Measurements from ENCODE around the gene ATP6V0D1. TPM values are rescaled to one million over a fixed set of nuclear protein-coding genes. Genes with fewer than 3 reads are reported as not detected.

Gene ATP6V0D1
- polyA plus RNA-seq, 1 donor from 2014 or later, result 188 TPM

GRCh38 chr16:67504031-67505021 is 23.4 kb upstream of the ATP6V0D1 start:
- Histone ChIP-seq H3K27me3 (ENCODE audit: insufficient read depth, low read depth, low read length) (no peaks in the 10 kb centered on the region), H3K9ac (ENCODE audit: low read length) (no peak overlapping the region), H3K36me3 (ENCODE audit: insufficient read depth, low read length) (no peaks in the 10 kb centered on the region), H3K4me3 (ENCODE audit: low read length) (no peak overlapping the region), H2AFZ (ENCODE audit: low read depth, low read length) (no peak overlapping the region), H3K9me3 (ENCODE audit: low read length) (no peaks in the 10 kb centered on the region), H4K20me1 (ENCODE audit: insufficient read depth) (no peaks in the 10 kb centered on the region), H3K27ac (ENCODE audit: low read length) (no peak overlapping the region), H3K9me2 (ENCODE audit: insufficient read depth, low read length) (no peaks in the 10 kb centered on the region), H3F3A (ENCODE audit: insufficient read depth, low read length, poor library complexity, severe bottlenecking) (no peaks in the 10 kb centered on the region), H3K4me2 (ENCODE audit: low read length) (no peak overlapping the region), H3K79me2 (replicated peaks; ENCODE audit: insufficient read depth, low read length) (no peaks in the 10 kb centered on the region)
- TF ChIP-seq EP300 (conservative IDR thresholded peaks at IDR 0.05; ENCODE audit: poor library complexity, severe bottlenecking), result no peak
- TF ChIP-seq, protein P1, sequence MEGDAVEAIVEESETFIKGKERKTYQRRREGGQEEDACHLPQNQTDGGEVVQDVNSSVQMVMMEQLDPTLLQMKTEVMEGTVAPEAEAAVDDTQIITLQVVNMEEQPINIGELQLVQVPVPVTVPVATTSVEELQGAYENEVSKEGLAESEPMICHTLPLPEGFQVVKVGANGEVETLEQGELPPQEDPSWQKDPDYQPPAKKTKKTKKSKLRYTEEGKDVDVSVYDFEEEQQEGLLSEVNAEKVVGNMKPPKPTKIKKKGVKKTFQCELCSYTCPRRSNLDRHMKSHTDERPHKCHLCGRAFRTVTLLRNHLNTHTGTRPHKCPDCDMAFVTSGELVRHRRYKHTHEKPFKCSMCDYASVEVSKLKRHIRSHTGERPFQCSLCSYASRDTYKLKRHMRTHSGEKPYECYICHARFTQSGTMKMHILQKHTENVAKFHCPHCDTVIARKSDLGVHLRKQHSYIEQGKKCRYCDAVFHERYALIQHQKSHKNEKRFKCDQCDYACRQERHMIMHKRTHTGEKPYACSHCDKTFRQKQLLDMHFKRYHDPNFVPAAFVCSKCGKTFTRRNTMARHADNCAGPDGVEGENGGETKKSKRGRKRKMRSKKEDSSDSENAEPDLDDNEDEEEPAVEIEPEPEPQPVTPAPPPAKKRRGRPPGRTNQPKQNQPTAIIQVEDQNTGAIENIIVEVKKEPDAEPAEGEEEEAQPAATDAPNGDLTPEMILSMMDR (IDR thresholded peaks at IDR 0.05; ENCODE audit: poor library complexity, severe bottlenecking), result no peak
- no peak for TF ChIP-seq EZH2 (IDR thresholded peaks at IDR 0.05; ENCODE audit: borderline replicate concordance, insufficient read depth, low read length, poor library complexity, severe bottlenecking)
- no peak for TF ChIP-seq REST (IDR thresholded peaks at IDR 0.05; ENCODE audit: borderline replicate concordance)
- TF ChIP-seq TAF1 (IDR thresholded peaks at IDR 0.05; ENCODE audit: low read depth), result no peak
- no peak for TF ChIP-seq POLR2AphosphoS5 (IDR thresholded peaks at IDR 0.05)
- TF ChIP-seq MXI1 (conservative IDR thresholded peaks at IDR 0.05; ENCODE audit: poor library complexity, severe bottlenecking), result no peak

DNA sequence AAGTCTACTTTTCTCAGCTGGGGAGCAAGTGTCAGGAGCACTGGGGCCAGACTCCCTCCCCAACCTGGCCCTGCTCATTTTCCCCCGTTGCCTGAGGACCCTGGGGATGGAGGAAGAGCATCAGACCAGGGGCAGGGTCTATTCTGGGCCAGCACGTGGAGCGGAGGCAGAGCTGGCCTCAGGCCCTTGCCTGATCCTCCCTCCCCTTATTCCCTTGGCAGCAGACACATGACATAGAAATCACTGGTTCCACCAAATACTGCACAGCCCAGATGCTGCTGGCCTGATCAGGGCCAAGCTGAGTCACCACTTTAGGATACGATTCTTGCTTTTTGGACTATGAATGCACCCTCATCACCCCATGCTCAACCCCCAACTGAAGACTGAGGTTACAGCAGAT is 18.1 kb upstream of the ATP6V0D1 start:
- no peak overlapping the region for H3K9ac ChIP-seq (ENCODE audit: low read length)
- no peaks in the 10 kb centered on the region for H3K9me3 ChIP-seq (ENCODE audit: low read length)
- no peaks in the 10 kb centered on the region for H3K79me2 ChIP-seq (replicated peaks; ENCODE audit: insufficient read depth, low read length)
- no peaks in the 10 kb centered on the region for H4K20me1 ChIP-seq (ENCODE audit: insufficient read depth)
- TF ChIP-seq MXI1 (conservative IDR thresholded peaks at IDR 0.05; ENCODE audit: poor library complexity, severe bottlenecking) (no peak), RAD21 (conservative IDR thresholded peaks at IDR 0.05) (no peak), TAF1 (IDR thresholded peaks at IDR 0.05; ENCODE audit: low read depth) (no peak), EP300 (conservative IDR thresholded peaks at IDR 0.05; ENCODE audit: poor library complexity, severe bottlenecking) (no peak), REST (IDR thresholded peaks at IDR 0.05; ENCODE audit: borderline replicate concordance) (no peak), EZH2 (IDR thresholded peaks at IDR 0.05; ENCODE audit: borderline replicate concordance, insufficient read depth, low read length, poor library complexity, severe bottlenecking) (no peak), SMC3 (conservative IDR thresholded peaks at IDR 0.05; ENCODE audit: poor library complexity) (no peak), POLR2AphosphoS5 (IDR thresholded peaks at IDR 0.05) (no peak)
- no peaks in the 10 kb centered on the region for H3F3A ChIP-seq (ENCODE audit: insufficient read depth, low read length, poor library complexity, severe bottlenecking)
- no peaks in the 10 kb centered on the region for H3K9me2 ChIP-seq (ENCODE audit: insufficient read depth, low read length)
- H2AFZ ChIP-seq (ENCODE audit: low read depth, low read length), result no peak overlapping the region
- H3K4me3 ChIP-seq (ENCODE audit: low read length), result no peak overlapping the region
- H3K27me3 ChIP-seq (ENCODE audit: insufficient read depth, low read depth, low read length), result no peaks in the 10 kb centered on the region
- no peak overlapping the region for H3K27ac ChIP-seq (ENCODE audit: low read length)
- H3K36me3 ChIP-seq (ENCODE audit: insufficient read depth, low read length), result no peaks in the 10 kb centered on the region
- no peak overlapping the region for H3K4me2 ChIP-seq (ENCODE audit: low read length)
